Suprapubic skin (tissue), 4 donors: ENCODE results near the gene FUOM. TPM values are rescaled to one million over a fixed set of nuclear protein-coding genes. Genes with fewer than 3 reads are reported as not detected.

Experiments
- DNase-seq, 2 donors: peaks; one replicate each; pipeline ENCODE4 v3.0.0-alpha.2; 2019; ENCODE audit warnings: low spot score in 2 of 2
- H3K27ac ChIP-seq: fragments of 200-600 bp; sonication (generic); one replicate; pipeline ENCODE4 v1.5.1; 2019
- H3K27me3 ChIP-seq: fragments of 200-600 bp; sonication (generic); one replicate; pipeline ENCODE4 v1.5.1; 2019
- H3K36me3 ChIP-seq: fragments of 200-600 bp; sonication (generic); one replicate; pipeline ENCODE4 v1.5.1; 2019
- H3K4me1 ChIP-seq: fragments of 200-600 bp; sonication (generic); one replicate; pipeline ENCODE4 v1.5.1; 2019
- H3K4me3 ChIP-seq: fragments of 200-600 bp; sonication (generic); one replicate; pipeline ENCODE4 v1.5.1; 2019; ENCODE audit warnings: mild to moderate bottlenecking
- H3K9me3 ChIP-seq: fragments of 200-600 bp; sonication (generic); one replicate; pipeline ENCODE4 v1.5.1; 2019
- CTCF ChIP-seq, 2 donors: fragments of 200-600 bp in 1 of 2; fragments of 450-650 bp in 1 of 2; sonication (generic) in 1 of 2; IDR thresholded peaks; one replicate each; pipeline ENCODE4 v1.5.1; 2016 to 2019; ENCODE audit warnings: antibody characterized with exemption in 2 of 2, mild to moderate bottlenecking in 1 of 2, moderate library complexity in 1 of 2
- EP300 ChIP-seq: sonication (generic); formaldehyde crosslinking; IDR thresholded peaks from one replicate; pipeline ENCODE4 v1.6.1; 2017; ENCODE audit warnings: antibody characterized with exemption
- POLR2A ChIP-seq, 2 donors: fragments of 450-650 bp; IDR thresholded peaks; one replicate each; pipeline ENCODE4 v1.6.1; 2017; ENCODE audit warnings: antibody characterized with exemption in 2 of 2, mild to moderate bottlenecking in 2 of 2, moderate library complexity in 2 of 2
- POLR2AphosphoS5 ChIP-seq, 3 donors: sonication (generic); formaldehyde crosslinking; IDR thresholded peaks; one replicate each; pipeline ENCODE4 v1.6.1; 2017; ENCODE audit warnings: antibody characterized with exemption in 3 of 3
- WGBS: methylation state at CpG from one replicate; pipeline ENCODE4 v1.1.5; 2018; 5-methylcytosine and 5-hydroxymethylcytosine counted together
- total RNA-seq, 4 donors: library from RNA; depleted of rRNA; stranded (reverse); fragments of >200 nt; gene quantifications; one replicate each; pipeline ENCODE4 v1.1.0, GENCODE V29; 2016

The FUOM gene
- total RNA-seq, result 10 to 100 TPM in 3 of 4 donors, 1 to 10 TPM in 1; 7.8 to 13.8 (median 11.7) TPM

GRCh38 chr10:133357285-133358161 is at the start of gene FUOM:
FUOM (minus strand) TSS chr10:133358019; CDS start chr10:133358007, 12 bp downstream.
- Histone ChIP-seq H3K4me3 (peak within 1 kb of the TSS; percentile 78), H3K4me1 (peaks cover 35% of the 10 kb centered on the region), H3K36me3 (peaks cover 8% of the 10 kb centered on the region), H3K9me3 (no peaks in the 10 kb centered on the region), H3K27ac (peak within 1 kb of the TSS; percentile 64), H3K27me3 (no peaks in the 10 kb centered on the region)
- TF ChIP-seq CTCF (IDR thresholded peaks at IDR 0.05) (no peak), POLR2AphosphoS5 (IDR thresholded peaks at IDR 0.05) (no peak), EP300 (no peak), POLR2A (IDR thresholded peaks at IDR 0.05) (no peak)
- DNase-seq, result no peak
- 7% methylated on average over 5 of the region's 83 CpGs for WGBS

GRCh38 chr10:133405844-133406527 is 48.2 kb upstream of the FUOM start:
- WGBS, result 91% methylated on average over 8 of the region's 8 CpGs
- Histone ChIP-seq H3K27me3 (no peaks in the 10 kb centered on the region), H3K36me3 (peaks cover 50% of the 10 kb centered on the region), H3K27ac (no peak overlapping the region), H3K9me3 (peaks cover 5% of the 10 kb centered on the region), H3K4me3 (no peak overlapping the region), H3K4me1 (no peaks in the 10 kb centered on the region)
- DNase-seq, result peak in 1 of 2 donors; percentile 26
- TF ChIP-seq POLR2A (IDR thresholded peaks at IDR 0.05) (no peak), POLR2AphosphoS5 (IDR thresholded peaks at IDR 0.05) (no peak), EP300 (no peak)

GRCh38 chr10:133405272-133405671 is 47.5 kb upstream of the FUOM start:
- no peaks in the 10 kb centered on the region for H3K9me3 ChIP-seq
- H3K4me3 ChIP-seq, result no peak overlapping the region
- TF ChIP-seq CTCF (IDR thresholded peaks at IDR 0.05) (no peak), POLR2A (IDR thresholded peaks at IDR 0.05) (no peak), EP300 (no peak), POLR2AphosphoS5 (IDR thresholded peaks at IDR 0.05) (no peak)
- H3K27ac ChIP-seq, result no peak overlapping the region
- no peaks in the 10 kb centered on the region for H3K4me1 ChIP-seq
- no peak for DNase-seq
- 62% methylated on average over 2 of the region's 2 CpGs for WGBS
- no peaks in the 10 kb centered on the region for H3K27me3 ChIP-seq
- peaks cover 50% of the 10 kb centered on the region for H3K36me3 ChIP-seq

DNA sequence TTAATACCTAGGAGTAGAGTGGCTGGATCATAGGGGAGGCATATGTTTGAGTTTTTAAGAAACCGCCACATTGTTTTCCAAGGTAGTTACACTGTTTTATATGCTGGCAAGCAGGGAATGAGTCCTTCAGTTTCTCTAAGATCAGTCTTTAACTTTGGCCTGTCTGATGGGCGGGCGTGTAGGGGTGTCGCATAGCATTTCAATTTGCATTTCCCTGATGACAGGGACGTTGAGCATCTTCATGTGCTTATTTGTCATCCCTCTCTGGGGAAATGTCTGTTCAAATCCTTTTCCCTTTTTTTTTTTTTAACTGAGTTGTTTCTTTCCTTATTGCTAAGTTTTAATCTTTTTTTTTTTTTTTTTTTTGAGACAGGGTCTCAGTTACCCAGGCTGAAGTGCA is 46.0 kb upstream of the FUOM start:
- H3K36me3 ChIP-seq, result peaks cover 58% of the 10 kb centered on the region
- no peaks in the 10 kb centered on the region for H3K27me3 ChIP-seq
- no peak overlapping the region for H3K4me3 ChIP-seq
- no peak for TF ChIP-seq EP300
- no peak for TF ChIP-seq POLR2A (IDR thresholded peaks at IDR 0.05)
- no peak for TF ChIP-seq POLR2AphosphoS5 (IDR thresholded peaks at IDR 0.05)
- no peak for TF ChIP-seq CTCF (IDR thresholded peaks at IDR 0.05)
- no peak for DNase-seq
- H3K27ac ChIP-seq, result no peak overlapping the region
- no peaks in the 10 kb centered on the region for H3K4me1 ChIP-seq
- no peaks in the 10 kb centered on the region for H3K9me3 ChIP-seq
- 91% methylated on average over 5 of the region's 5 CpGs for WGBS

- no peaks in the 10 kb centered on the region for H3K9me3 ChIP-seq
- peaks cover 62% of the 10 kb centered on the region for H3K36me3 ChIP-seq
- H3K27me3 ChIP-seq, result no peaks in the 10 kb centered on the region
- DNase-seq, result peak in 1 of 2 donors; percentile 30
- WGBS, result 89% methylated on average over 16 of the region's 16 CpGs
- no peaks in the 10 kb centered on the region for H3K4me1 ChIP-seq
- H3K4me3 ChIP-seq, result no peak overlapping the region
- no peak for TF ChIP-seq POLR2A (IDR thresholded peaks at IDR 0.05)
- TF ChIP-seq CTCF (IDR thresholded peaks at IDR 0.05), result no peak
- no peak for TF ChIP-seq EP300
- no peak for TF ChIP-seq POLR2AphosphoS5 (IDR thresholded peaks at IDR 0.05)
- H3K27ac ChIP-seq, result no peak overlapping the region
Observed at GRCh38 chr10:133403359-133403758, 45.5 kb upstream of the FUOM start.
